DOHH2 (cell line): Measurements from ENCODE around the gene TAF4B.
"Not testable (repeated sequence)": the region's sequence is repeated elsewhere in the genome, so short reads cannot be mapped to it uniquely, and the experiment has no call there.

Experiments
- EZH2phosphoT487 ChIP-seq: fragments of 200-600 bp; sonication (generic); IDR thresholded peaks from 2 replicates; pipeline ENCODE4 v1.6.1; 2017; ENCODE audit warnings: borderline replicate concordance, mild to moderate bottlenecking, antibody characterized with exemption, low read length, moderate library complexity, mixed read lengths
- TF ChIP-seq, protein P1 (sequence below): fragments of 200-600 bp; sonication (generic); IDR thresholded peaks from one replicate; pipeline ENCODE4 v1.5.1; 2014; ENCODE audit warnings: antibody characterized with exemption, mild to moderate bottlenecking, low read depth, low read length; ENCODE audit not compliant: poor library complexity, severe bottlenecking

DNA sequence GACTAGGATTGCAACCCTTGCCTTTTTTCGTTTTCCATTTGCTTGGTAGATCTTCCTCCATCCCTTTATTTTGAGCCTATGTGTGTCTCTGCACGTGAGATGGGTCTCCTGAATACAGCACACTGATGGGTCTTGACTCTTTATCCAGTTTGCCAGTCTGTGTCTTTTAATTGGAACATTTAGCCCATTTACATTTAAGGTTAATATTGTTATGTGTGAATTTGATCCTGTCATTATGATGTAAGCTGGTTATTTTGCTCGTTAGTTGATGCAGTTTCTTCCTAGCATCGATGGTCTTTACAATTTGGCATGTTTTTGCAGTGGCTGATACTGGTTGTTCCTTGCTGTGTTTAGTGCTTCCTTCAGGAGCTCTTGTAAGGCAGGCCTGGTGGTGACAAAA is 16.1 kb downstream of the TAF4B start:
- TF ChIP-seq, protein P1, sequence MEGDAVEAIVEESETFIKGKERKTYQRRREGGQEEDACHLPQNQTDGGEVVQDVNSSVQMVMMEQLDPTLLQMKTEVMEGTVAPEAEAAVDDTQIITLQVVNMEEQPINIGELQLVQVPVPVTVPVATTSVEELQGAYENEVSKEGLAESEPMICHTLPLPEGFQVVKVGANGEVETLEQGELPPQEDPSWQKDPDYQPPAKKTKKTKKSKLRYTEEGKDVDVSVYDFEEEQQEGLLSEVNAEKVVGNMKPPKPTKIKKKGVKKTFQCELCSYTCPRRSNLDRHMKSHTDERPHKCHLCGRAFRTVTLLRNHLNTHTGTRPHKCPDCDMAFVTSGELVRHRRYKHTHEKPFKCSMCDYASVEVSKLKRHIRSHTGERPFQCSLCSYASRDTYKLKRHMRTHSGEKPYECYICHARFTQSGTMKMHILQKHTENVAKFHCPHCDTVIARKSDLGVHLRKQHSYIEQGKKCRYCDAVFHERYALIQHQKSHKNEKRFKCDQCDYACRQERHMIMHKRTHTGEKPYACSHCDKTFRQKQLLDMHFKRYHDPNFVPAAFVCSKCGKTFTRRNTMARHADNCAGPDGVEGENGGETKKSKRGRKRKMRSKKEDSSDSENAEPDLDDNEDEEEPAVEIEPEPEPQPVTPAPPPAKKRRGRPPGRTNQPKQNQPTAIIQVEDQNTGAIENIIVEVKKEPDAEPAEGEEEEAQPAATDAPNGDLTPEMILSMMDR, result not testable (repeated sequence)
- TF ChIP-seq EZH2phosphoT487, result not testable (repeated sequence)
